Activated B cell treated with CpG ODN at 0.5 μM for 24 hours (primary cell): Measurements from ENCODE around the gene TRIM52. TPM values are rescaled to one million over a fixed set of nuclear protein-coding genes. Genes with fewer than 3 reads are reported as not detected.

Source experiments
- ATAC-seq: fragments of 200-7000 bp; cut with Tn5 transposase; one replicate; pipeline ENCODE4 v1.10.0; 2021; ENCODE audit warnings: low read depth, mild to moderate bottlenecking, moderate library complexity
- CTCF ChIA-PET: fragments of 350-600 bp; sonication (Branson Sonifier 250); formaldehyde crosslinking; loops from one replicate; lab custom pipeline; 2021; ENCODE audit warnings: antibody characterized with exemption; lab: Charles Lee
- POLR2A ChIA-PET: fragments of 350-600 bp; sonication (Branson Sonifier 250); formaldehyde crosslinking; loops from one replicate; lab custom pipeline; 2021; ENCODE audit warnings: antibody characterized with exemption; lab: Charles Lee
- DNase-seq: peaks from one replicate; pipeline ENCODE4 v3.0.0; 2022
- H3K27ac Mint-ChIP-seq: one replicate; pipeline ENCODE4 v1.8.0; 2020; ENCODE audit warnings: mixed read lengths
- H3K27me3 Mint-ChIP-seq: one replicate; pipeline ENCODE4 v1.8.0; 2021; ENCODE audit warnings: mixed read lengths
- H3K36me3 Mint-ChIP-seq: one replicate; pipeline ENCODE4 v1.8.0; 2021; ENCODE audit warnings: low read depth, mixed read lengths
- H3K4me1 Mint-ChIP-seq: one replicate; pipeline ENCODE4 v1.8.0; 2021; ENCODE audit warnings: mixed read lengths
- H3K4me3 Mint-ChIP-seq: one replicate; pipeline ENCODE4 v1.8.0; 2020; ENCODE audit warnings: mild to moderate bottlenecking, mixed read lengths
- H3K9me3 Mint-ChIP-seq: one replicate; pipeline ENCODE4 v1.8.0; 2020; ENCODE audit warnings: mixed read lengths
- CTCF ChIP-seq: fragments of 200-600 bp; IDR thresholded peaks from one replicate; pipeline ENCODE4 v1.8.0; 2022; ENCODE audit warnings: antibody characterized with exemption, mild to moderate bottlenecking
- intact Hi-C: fragments of 100-400 bp; cut with micrococcal nuclease; formaldehyde crosslinking; loops from one replicate; pipeline ENCODE4 v1.15.1; 2024
- total RNA-seq: library from RNA; stranded (reverse); gene quantifications from 2 replicates; pipeline ENCODE4 v1.2.3, GENCODE V29; 2022

The TRIM52 gene
- total RNA-seq, 1 donor from 2014 or later, result 36.9 TPM

- peak overlapping the region; percentile 96 for H3K27ac Mint-ChIP-seq
- H3K9me3 Mint-ChIP-seq, result no peaks in the 10 kb centered on the region
- H3K27me3 Mint-ChIP-seq, result no peaks in the 10 kb centered on the region
- H3K4me1 Mint-ChIP-seq, result peaks cover 77% of the 10 kb centered on the region
- ChIA-PET CTCF (no interaction called here), POLR2A (interaction anchor here (0.6 to 8.6 kb wide), 7 partner anchors 10 to 436 kb away, joined by 3 to 177 read pairs (median 9); partner anchors contain the start of genes TRIM41 and TRIM52)
- peaks cover 41% of the 10 kb centered on the region for H3K36me3 Mint-ChIP-seq
- peak overlapping the region; percentile 96 for H3K4me3 Mint-ChIP-seq
- intact Hi-C loops, result loop anchor here (1.0 kb wide), 1 partner anchor 15 kb away; the partner anchor contains the start of gene TRIM52
- TF ChIP-seq CTCF, result no peak
- DNase-seq, result peak; percentile 75
- peak; percentile 43 for ATAC-seq
Observed at GRCh38 chr5:181246276-181247049, 14.5 kb downstream of the TRIM52 start.

- no peak for ATAC-seq
- POLR2A ChIA-PET, result interaction anchor here (0.6 to 8.6 kb wide), 7 partner anchors 11 to 435 kb away, joined by 3 to 177 read pairs (median 9); partner anchors contain the start of genes TRIM41 and TRIM52
- no peaks in the 10 kb centered on the region for H3K9me3 Mint-ChIP-seq
- no peaks in the 10 kb centered on the region for H3K27me3 Mint-ChIP-seq
- peaks cover 83% of the 10 kb centered on the region for H3K4me1 Mint-ChIP-seq
- peaks cover 44% of the 10 kb centered on the region for H3K36me3 Mint-ChIP-seq
- H3K4me3 Mint-ChIP-seq, result peak overlapping the region; percentile 96
- no peak for TF ChIP-seq CTCF
- intact Hi-C loops, result loop anchor here (1.0 kb wide), 1 partner anchor 16 kb away; the partner anchor contains the start of gene TRIM52
- H3K27ac Mint-ChIP-seq, result peak overlapping the region; percentile 96
- CTCF ChIA-PET, result interaction anchor here (0.8 kb wide), 1 partner anchor 22 kb away, joined by 3 read pairs; the partner anchor contains the start of gene TRIM41
- DNase-seq, result no peak
Observed at GRCh38 chr5:181245427-181246275, 15.3 kb downstream of the TRIM52 start.

GRCh38 chr5:181243564-181244343 is 17.2 kb downstream of the TRIM52 start, which contains the start of gene RACK1:
Gene RACK1, minus strand, starts transcription at chr5:181243906. Its CDS starts 106 bp downstream, at chr5:181243800.
- peak; percentile 79 for ATAC-seq
- Mint-ChIP-seq H3K27me3 (no peaks in the 10 kb centered on the region), H3K4me3 (peak within 1 kb of the TSS; percentile 96), H3K9me3 (no peaks in the 10 kb centered on the region), H3K36me3 (peaks cover 55% of the 10 kb centered on the region), H3K4me1 (peaks cover 73% of the 10 kb centered on the region), H3K27ac (peak within 1 kb of the TSS; percentile 98)
- no peak for TF ChIP-seq CTCF
- intact Hi-C loops, result loop anchor here (1.0 to 5.0 kb wide), 5 partner anchors 20 to 440 kb away; partner anchors contain the start of genes TRIM41, TRIM7 and ZFP62
- CTCF ChIA-PET, result interaction anchor here (0.7 to 2.1 kb wide), 5 partner anchors 17 to 59 kb away, joined by 3 to 7 read pairs (median 5); partner anchors contain the start of gene TRIM52
- peak; percentile 79 for DNase-seq
- POLR2A ChIA-PET, result interaction anchor here (0.6 to 8.6 kb wide), 17 partner anchors 9 to 433 kb away, joined by 3 to 177 read pairs (median 7); partner anchors contain the start of genes TRIM41, TRIM52, TRIM7 and ZFP62

GRCh38 chr5:181243018-181243563 is 17.9 kb downstream of the TRIM52 start:
- ChIA-PET POLR2A (interaction anchor here (0.8 to 8.6 kb wide), 10 partner anchors 8 to 433 kb away, joined by 3 to 177 read pairs (median 9); partner anchors contain the start of genes TRIM41, TRIM52 and ZFP62), CTCF (interaction anchor here (2.1 kb wide), 1 partner anchor 19 kb away, joined by 7 read pairs; no protein-coding TSS in a partner anchor)
- Mint-ChIP-seq H3K4me3 (peak overlapping the region; percentile 96), H3K36me3 (peaks cover 62% of the 10 kb centered on the region), H3K4me1 (peaks cover 69% of the 10 kb centered on the region), H3K27ac (peak overlapping the region; percentile 98), H3K9me3 (no peaks in the 10 kb centered on the region), H3K27me3 (no peaks in the 10 kb centered on the region)
- peak; percentile 2 for ATAC-seq
- no peak for TF ChIP-seq CTCF
- intact Hi-C loops, result loop anchor here (1.0 to 5.0 kb wide), 3 partner anchors 20 to 55 kb away; partner anchors contain the start of genes TRIM41 and TRIM7
- DNase-seq, result no peak
